CD1c-positive myeloid dendritic cell (primary cell): ENCODE measurements around the gene PACSIN1.

Experiments used
- DNase-seq: peaks from one replicate; pipeline ENCODE4 v3.0.0-alpha.2; 2016; ENCODE audit errors: extremely low spot score

The PACSIN1 gene

GRCh38 chr6:34562350-34562749, 96.5 kb downstream of the PACSIN1 start:
- DNase-seq, result no peak

- no peak for DNase-seq
Observed at GRCh38 chr6:34562861-34563512, 97.1 kb downstream of the PACSIN1 start.

- no peak for DNase-seq
Observed at GRCh38 chr6:34563513-34563870, 97.6 kb downstream of the PACSIN1 start.

- DNase-seq, result no peak
Observed at GRCh38 chr6:34564181-34564580, 98.3 kb downstream of the PACSIN1 start.

- DNase-seq, result no peak
Observed at GRCh38 chr6:34565722-34566137, 99.9 kb downstream of the PACSIN1 start.

DNA sequence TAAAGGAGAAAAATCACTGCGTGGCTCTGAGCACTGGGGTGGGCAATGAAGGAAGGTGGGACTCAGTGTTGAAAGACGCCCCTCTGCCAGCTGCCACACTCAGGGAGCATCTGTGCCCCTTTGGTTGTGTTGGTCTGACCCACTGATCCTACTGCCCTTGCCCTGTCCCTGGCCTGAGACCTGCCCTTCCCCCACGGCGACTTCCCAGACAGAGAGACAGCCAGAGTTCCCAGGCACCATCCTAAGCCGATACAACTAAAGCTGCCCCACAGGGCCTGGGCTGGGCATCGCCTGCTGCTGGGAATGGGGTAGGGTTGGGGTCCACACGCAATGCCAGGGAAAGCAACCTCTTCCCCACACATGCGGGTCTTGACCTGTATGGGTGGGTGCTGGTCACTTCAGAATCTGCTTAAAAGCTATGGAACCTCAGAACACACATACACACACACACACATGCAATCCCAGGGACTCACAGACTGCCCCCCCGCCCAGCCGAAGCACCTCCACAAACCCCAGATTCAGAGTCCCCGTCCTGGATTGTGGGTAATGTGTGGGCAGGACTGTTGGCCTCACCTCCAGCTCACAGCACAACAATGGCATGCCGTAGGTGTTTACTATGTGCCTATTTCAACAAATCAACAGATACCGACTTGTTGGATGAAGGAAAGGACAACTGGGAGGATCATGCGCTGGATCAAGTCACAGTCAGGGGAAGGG, 101.1 kb downstream of the PACSIN1 start:
- no peak for DNase-seq

- no peak for DNase-seq
Observed at GRCh38 chr6:34568341-34569201, 102.7 kb downstream of the PACSIN1 start.

- no peak for DNase-seq
Observed at GRCh38 chr6:34569361-34569973, 103.6 kb downstream of the PACSIN1 start.

- DNase-seq, result no peak
Observed at GRCh38 chr6:34570066-34570833, 104.4 kb downstream of the PACSIN1 start.

DNA sequence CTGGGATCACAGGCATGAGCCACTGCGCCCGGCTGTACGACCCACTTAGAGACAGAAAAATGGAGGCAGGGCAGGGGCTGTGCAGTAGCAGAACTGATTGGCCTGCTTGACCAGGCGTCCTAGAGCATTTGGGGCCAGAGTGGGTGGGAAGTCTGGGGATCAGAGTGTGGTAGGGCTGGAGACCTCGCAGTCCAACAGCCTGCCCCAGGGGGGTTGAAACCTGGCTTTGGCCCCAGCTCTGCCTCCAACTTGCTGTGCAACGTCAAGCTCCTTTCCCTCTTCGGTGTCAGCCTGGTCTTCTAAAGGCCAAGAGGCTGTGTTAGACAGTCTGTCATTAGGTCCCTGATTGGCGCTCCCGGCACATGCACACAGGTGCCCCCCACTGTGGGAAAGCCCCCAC, 105.5 kb downstream of the PACSIN1 start:
- DNase-seq, result no peak

- DNase-seq, result no peak
Observed at GRCh38 chr6:34572021-34572420, 106.1 kb downstream of the PACSIN1 start.

DNA sequence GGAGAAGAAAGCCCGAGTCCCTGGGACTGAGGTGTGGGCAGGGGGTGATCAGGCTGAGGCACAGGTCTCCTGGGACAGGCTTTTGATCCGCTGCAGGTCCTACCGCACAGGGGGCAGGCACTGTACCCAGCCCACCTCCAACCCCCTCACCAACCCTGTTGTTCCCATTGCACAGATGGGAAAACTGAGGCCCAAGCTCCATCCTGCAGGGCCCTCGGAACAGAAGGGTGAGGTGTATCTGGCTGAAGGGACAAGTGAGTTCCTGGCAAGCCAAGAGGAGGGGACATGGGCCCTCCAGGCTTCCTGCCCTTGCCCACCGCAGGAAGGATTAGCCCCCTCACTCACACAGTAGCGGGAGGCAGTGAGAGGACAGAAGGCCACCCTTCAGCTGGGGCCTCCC, 106.7 kb downstream of the PACSIN1 start:
- no peak for DNase-seq

GRCh38 chr6:34573567-34574183, 107.8 kb downstream of the PACSIN1 start:
- no peak for DNase-seq

GRCh38 chr6:34574647-34575293, 108.9 kb downstream of the PACSIN1 start:
- no peak for DNase-seq

GRCh38 chr6:34575326-34575725, 109.5 kb downstream of the PACSIN1 start:
- DNase-seq, result no peak

DNA sequence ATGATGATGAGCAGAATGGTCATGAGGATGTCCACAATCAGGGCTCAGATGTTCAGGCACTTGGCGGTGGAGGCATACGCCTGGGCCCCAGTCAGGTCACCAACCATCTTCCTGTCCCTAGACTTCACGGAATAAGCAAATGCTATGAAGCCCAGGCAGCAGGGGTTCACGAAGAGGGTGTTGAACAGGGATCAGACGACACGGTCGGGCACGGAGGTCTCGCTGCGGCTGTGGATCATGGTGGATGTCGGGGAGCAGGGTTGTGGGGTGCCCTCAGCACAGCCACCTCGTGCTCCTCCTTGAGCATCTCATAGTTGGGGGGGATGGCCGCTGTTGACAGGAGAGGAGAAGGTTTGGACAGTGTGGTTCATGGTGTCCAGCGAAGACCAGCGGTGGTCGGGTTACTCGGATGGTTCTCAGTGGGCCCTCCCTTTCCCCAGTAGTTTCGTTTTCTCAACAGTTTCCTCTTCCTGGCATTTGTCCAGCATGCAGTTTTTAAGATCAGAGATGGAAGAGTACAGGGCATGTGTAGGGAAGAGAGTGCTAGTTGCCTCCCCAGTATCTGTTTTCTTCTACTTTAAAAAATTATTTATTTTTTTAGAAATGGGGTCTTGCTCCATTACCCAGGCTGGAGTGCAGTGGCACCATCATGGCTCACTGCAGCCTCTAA, 110.5 kb downstream of the PACSIN1 start:
- no peak for DNase-seq

DNA sequence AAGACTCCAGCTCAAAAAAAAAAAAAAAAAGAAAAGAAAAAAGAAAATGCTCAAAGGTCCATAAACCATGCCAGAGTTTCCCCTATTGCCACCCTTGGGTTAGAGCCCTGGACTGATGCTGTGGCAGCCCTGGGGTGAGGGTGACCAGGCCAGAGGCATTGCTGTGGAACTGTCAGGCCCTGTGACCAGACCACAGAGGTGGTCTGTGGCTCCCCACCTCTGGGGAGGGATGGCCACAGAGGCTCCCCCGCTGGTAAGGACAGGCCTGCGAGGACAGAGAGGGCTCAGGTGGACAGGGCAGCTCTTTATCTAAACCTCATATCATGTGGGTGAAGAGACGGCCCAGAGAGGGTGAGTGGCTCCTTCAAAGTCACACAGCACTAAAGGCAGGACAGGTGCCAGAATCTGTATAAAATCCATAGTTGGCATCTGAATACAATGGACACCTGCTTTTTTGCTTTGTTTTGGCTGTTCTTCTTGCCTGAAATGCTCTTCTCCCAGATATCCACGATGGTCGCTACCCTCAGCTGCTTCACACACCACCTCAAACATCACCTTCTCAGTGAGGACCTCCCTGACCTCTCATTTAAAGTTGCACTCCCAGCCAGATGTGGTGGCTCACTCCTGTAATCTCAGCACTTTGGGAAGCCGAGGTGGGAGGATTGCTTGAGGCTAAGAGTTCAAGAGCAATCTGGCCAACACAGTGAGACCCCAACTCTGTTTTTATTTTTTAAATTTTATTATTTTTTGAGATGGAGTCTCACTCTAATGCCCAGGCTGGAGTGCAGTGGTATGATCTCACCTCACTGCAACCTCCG, 112.8 kb downstream of the PACSIN1 start:
- no peak for DNase-seq

DNA sequence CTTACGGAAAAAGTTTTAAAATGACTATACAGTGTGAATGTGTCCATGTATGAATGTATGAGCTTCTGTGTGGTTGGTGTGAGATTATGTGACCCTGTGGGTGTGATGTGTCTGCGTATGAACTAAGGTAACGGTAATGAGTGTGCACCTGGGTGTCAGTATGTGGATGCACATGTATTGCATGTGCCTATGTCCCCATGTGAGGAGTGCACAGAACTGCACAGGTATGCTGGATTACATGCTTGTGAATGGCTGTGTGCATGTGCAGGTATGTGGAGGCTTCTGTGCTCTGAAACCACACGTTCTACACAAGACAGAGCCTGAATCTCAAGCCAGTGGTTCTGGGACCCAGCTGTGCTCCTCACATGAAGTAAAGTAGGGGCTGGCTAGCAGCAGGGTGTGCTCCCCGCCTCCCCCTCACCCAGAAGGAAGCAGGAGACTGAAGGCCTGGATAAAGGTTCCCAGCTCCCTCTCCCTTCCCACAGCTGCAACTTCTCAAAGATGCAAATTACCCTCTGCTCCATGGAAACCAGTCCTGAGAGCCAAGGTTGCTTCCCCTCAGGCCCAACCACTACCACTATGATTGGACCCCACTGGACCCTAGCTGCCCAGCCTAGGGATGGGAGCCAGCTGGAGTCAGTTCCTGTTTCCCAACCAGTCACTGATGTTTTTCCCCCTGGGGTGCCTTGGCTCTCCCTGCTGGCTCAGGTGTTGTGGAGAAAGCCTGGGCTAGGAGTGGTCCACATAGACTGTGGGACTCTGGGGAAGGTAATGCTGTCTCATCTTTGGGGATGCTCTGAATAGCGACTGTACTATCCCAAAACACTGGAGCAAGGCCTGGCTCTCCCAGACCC, 115.1 kb downstream of the PACSIN1 start:
- no peak for DNase-seq
